Esophagus squamous epithelium (tissue), 5 donors: ENCODE results near the gene PCBP1. TPM values are rescaled to one million over a fixed set of nuclear protein-coding genes. Genes with fewer than 3 reads are reported as not detected.
A peak's percentile ranks its signal among the peaks of the same experiment; 100 is the strongest.

Experiments used
- DNase-seq: peaks from one replicate; lab custom pipeline; 2025; lab: John Stamatoyannopoulos, UW
- H3K27ac ChIP-seq, 4 donors: fragments of 200-600 bp; sonication (generic); one replicate each; pipeline ENCODE4 v1.5.1; 2016 to 2019; ENCODE audit warnings: mild to moderate bottlenecking in 1 of 4
- H3K27me3 ChIP-seq, 4 donors: fragments of 200-600 bp; sonication (generic); 1 replicate in 3 of 4; 2 replicates in 1 of 4; pipeline versions ENCODE4 v1.5.1 to v1.6.0; 2017 to 2021; ENCODE audit warnings: antibody characterized with exemption in 1 of 4
- H3K36me3 ChIP-seq, 3 donors: fragments of 200-600 bp; sonication (generic); one replicate each; pipeline ENCODE4 v1.5.1; 2016 to 2019
- H3K4me1 ChIP-seq, 3 donors: fragments of 200-600 bp; sonication (generic); one replicate each; pipeline ENCODE4 v1.5.1; 2017 to 2019
- H3K4me3 ChIP-seq, 4 donors: fragments of 200-600 bp; sonication (generic); 1 replicate in 3 of 4; 2 replicates in 1 of 4; pipeline ENCODE4 v1.5.1; 2016 to 2019; ENCODE audit warnings: mild to moderate bottlenecking in 2 of 4, moderate library complexity in 1 of 4
- H3K9me3 ChIP-seq, 3 donors: fragments of 200-600 bp; sonication (generic); one replicate each; pipeline ENCODE4 v1.5.1; 2016 to 2019
- POLR2A ChIP-seq, 4 donors: fragments of 450-650 bp; IDR thresholded peaks; one replicate each; pipeline ENCODE4 v1.6.1; 2017; ENCODE audit warnings: antibody characterized with exemption in 4 of 4, mild to moderate bottlenecking in 4 of 4, moderate library complexity in 3 of 4
- WGBS, 2 donors: methylation state at CpG; one replicate each; pipeline ENCODE4 v1.1.5; 2018; 5-methylcytosine and 5-hydroxymethylcytosine counted together
- intact Hi-C: fragments of 100-400 bp; cut with DNase I; formaldehyde crosslinking; loops from one replicate; pipeline ENCODE4 v1.15.0; 2022
- total RNA-seq, 4 donors: library from RNA; depleted of rRNA; stranded (reverse); fragments of >200 nt; gene quantifications; one replicate each; pipeline ENCODE4 v1.1.0, GENCODE V29; 2016
- TF ChIP-seq, protein P1 (sequence below), 6 experiments: fragments of 450-650 bp in 4 of 6; fragments of 200-600 bp in 2 of 6; sonication (generic) in 2 of 6; IDR thresholded peaks; one replicate each; pipeline ENCODE4 v1.5.1; 2016 to 2019; ENCODE audit warnings: antibody characterized with exemption in 6 of 6, mild to moderate bottlenecking in 4 of 6, moderate library complexity in 4 of 6
- donor health status: DM: yes; HTN: yes; CAD: no.

Gene PCBP1
- total RNA-seq, 4 donors from 2014 or later = 96.8 to 205 (median 177) TPM

- 83 to 84% methylated on average over 9 of the region's 9 CpGs for WGBS, 2 donors
- H3K36me3 ChIP-seq = peaks cover 0 to 26% (median 0%) of the 10 kb centered on the region in 3 donors
- no peak overlapping the region for H3K4me3 ChIP-seq
- DNase-seq = peak; percentile 12
- no peaks in the 10 kb centered on the region for H3K27me3 ChIP-seq
- H3K27ac ChIP-seq = peak overlapping the region in 2 of 4 donors; percentile 30 to 81
- TF ChIP-seq, protein P1, sequence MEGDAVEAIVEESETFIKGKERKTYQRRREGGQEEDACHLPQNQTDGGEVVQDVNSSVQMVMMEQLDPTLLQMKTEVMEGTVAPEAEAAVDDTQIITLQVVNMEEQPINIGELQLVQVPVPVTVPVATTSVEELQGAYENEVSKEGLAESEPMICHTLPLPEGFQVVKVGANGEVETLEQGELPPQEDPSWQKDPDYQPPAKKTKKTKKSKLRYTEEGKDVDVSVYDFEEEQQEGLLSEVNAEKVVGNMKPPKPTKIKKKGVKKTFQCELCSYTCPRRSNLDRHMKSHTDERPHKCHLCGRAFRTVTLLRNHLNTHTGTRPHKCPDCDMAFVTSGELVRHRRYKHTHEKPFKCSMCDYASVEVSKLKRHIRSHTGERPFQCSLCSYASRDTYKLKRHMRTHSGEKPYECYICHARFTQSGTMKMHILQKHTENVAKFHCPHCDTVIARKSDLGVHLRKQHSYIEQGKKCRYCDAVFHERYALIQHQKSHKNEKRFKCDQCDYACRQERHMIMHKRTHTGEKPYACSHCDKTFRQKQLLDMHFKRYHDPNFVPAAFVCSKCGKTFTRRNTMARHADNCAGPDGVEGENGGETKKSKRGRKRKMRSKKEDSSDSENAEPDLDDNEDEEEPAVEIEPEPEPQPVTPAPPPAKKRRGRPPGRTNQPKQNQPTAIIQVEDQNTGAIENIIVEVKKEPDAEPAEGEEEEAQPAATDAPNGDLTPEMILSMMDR (IDR thresholded peaks at IDR 0.05) = no peak
- no peak for TF ChIP-seq POLR2A (IDR thresholded peaks at IDR 0.05)
- no peaks in the 10 kb centered on the region for H3K9me3 ChIP-seq
- H3K4me1 ChIP-seq = peaks cover 0 to 43% (median 10%) of the 10 kb centered on the region in 3 donors
- intact Hi-C loops = no loop called here
These were observed 43.9 kb upstream of the PCBP1 start for GRCh38 chr2:70043252-70043875.

DNA sequence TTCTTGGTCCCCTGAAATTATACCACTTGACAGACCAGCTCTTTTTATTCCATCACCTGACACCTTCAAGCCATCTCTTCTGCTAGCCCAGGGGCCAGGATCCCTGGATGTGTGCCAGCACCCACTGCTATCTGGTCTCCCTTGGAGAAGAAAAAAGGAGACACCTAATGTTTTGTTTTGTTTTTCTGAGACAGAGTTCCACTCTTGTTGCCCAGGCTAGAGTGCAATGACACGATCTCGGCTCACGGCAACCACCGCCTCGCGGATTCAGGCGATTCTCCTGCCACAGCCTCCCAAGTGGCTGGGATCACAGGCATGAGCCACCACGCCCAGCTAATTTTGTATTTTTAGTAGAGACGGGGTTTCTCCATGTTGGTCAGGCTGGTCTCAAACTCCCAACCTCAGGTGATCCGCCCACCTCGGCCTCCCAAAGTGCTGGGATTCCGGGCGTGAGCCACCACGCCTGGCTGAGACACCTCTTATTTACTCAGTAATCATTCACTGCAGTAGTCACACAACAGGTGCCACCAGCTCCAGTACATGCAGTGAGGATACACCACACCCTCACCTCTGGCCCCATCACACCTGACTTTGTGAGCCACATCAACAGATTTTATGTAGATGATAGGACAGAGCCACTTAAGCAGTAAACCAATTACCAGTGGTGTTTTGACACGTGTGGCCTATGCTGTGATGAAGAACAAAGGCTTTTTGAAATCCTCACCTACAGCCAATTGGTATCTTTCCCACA, 42.8 kb upstream of the PCBP1 start:
- TF ChIP-seq, protein P1 (IDR thresholded peaks at IDR 0.05) = no peak
- TF ChIP-seq POLR2A (IDR thresholded peaks at IDR 0.05) = no peak
- intact Hi-C loops = no loop called here
- Histone ChIP-seq H3K4me1 (peaks cover 0 to 36% (median 10%) of the 10 kb centered on the region in 3 donors), H3K4me3 (no peak overlapping the region), H3K9me3 (no peaks in the 10 kb centered on the region), H3K36me3 (peaks cover 0 to 37% (median 0%) of the 10 kb centered on the region in 3 donors), H3K27ac (peak overlapping the region; percentile 28 to 81 (median 70)), H3K27me3 (no peaks in the 10 kb centered on the region)
- 71 to 84% methylated on average over 2 to 14 of the region's 15 CpGs for WGBS, 2 donors
- no peak for DNase-seq

DNA sequence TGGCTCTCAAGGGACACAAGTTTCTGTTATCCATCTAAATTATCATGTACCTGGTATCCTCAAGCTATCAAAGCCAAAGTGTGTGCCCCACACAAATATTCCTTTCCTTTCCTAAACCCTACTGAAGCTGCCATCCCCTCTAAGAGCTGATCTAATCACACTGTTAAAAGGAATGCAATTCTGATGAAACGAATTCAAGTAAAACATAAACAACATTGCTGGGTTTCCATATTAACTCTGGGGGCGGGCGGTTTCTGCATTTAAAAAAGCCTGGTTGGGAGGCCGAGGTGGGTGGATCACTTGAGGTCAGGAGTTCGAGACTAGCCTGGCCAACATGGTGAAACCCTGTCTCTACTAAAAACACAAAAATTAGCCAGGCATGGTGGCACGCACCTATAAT, 41.9 kb upstream of the PCBP1 start:
- Histone ChIP-seq H3K4me1 (peaks cover 0 to 36% (median 10%) of the 10 kb centered on the region in 3 donors), H3K27ac (peak overlapping the region; percentile 47 to 81 (median 70)), H3K36me3 (peaks cover 0 to 47% (median 0%) of the 10 kb centered on the region in 3 donors), H3K9me3 (no peaks in the 10 kb centered on the region), H3K27me3 (no peaks in the 10 kb centered on the region), H3K4me3 (no peak overlapping the region)
- WGBS, 2 donors = 79 to 97% methylated on average over 5 to 6 of the region's 6 CpGs
- no peak for DNase-seq
- no peak for TF ChIP-seq POLR2A (IDR thresholded peaks at IDR 0.05)
- TF ChIP-seq, protein P1 (IDR thresholded peaks at IDR 0.05) = no peak
- intact Hi-C loops = no loop called here

- no peak for TF ChIP-seq POLR2A (IDR thresholded peaks at IDR 0.05)
- TF ChIP-seq, protein P1 (IDR thresholded peaks at IDR 0.05) = no peak
- H3K9me3 ChIP-seq = no peaks in the 10 kb centered on the region
- H3K27ac ChIP-seq = peak overlapping the region; percentile 47 to 81 (median 70)
- no peak overlapping the region for H3K4me3 ChIP-seq
- 67 to 87% methylated on average over 2 of the region's 2 CpGs for WGBS, 2 donors
- no peaks in the 10 kb centered on the region for H3K27me3 ChIP-seq
- H3K4me1 ChIP-seq = peaks cover 0 to 36% (median 10%) of the 10 kb centered on the region in 3 donors
- intact Hi-C loops = no loop called here
- peaks cover 0 to 52% (median 0%) of the 10 kb centered on the region in 3 donors for H3K36me3 ChIP-seq
- DNase-seq = no peak
These were observed 41.3 kb upstream of the PCBP1 start for GRCh38 chr2:70045932-70046331.

DNA sequence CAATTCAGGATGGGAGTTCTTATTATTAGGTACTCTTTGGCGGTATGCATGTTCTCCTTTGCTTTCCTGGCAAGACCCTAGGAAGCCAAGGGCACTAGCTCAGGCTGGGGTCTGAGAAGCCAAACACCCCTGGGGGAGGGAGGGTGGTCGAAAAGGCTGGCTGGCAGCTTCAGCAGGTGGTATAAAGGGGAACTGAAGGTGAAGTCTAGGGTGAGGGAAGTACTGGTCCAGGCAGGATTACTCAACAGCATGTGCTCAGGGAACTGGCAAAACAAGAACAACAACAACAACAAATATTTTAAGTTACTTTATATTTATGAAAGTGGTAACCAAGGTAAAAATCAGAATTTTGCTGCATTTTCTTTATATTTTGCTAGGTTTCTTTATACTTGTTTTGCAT, 40.7 kb upstream of the PCBP1 start:
- Histone ChIP-seq H3K36me3 (peaks cover 0 to 58% (median 0%) of the 10 kb centered on the region in 3 donors), H3K4me3 (no peak overlapping the region), H3K9me3 (no peaks in the 10 kb centered on the region), H3K4me1 (peaks cover 0 to 36% (median 10%) of the 10 kb centered on the region in 3 donors), H3K27me3 (no peaks in the 10 kb centered on the region), H3K27ac (peak overlapping the region; percentile 47 to 81 (median 70))
- intact Hi-C loops = no loop called here
- TF ChIP-seq POLR2A (IDR thresholded peaks at IDR 0.05) = no peak
- TF ChIP-seq, protein P1 (IDR thresholded peaks at IDR 0.05) = no peak
- no peak for DNase-seq
- WGBS, 2 donors = 19 to 55% methylated on average over 2 of the region's 2 CpGs
